NCI-H2107 treated with DMSO at 0.1 percent for 48 hours (cell line): ENCODE data around the gene USP5.
"Not testable (repeated sequence)": the region's sequence is repeated elsewhere in the genome, so short reads cannot be mapped to it uniquely, and the experiment has no call there.

Experiments
- DNase-seq: peaks from one replicate; lab custom pipeline; 2025; ENCODE audit not compliant: unreplicated experiment; lab: John Stamatoyannopoulos, UW

USP5 gene

DNA sequence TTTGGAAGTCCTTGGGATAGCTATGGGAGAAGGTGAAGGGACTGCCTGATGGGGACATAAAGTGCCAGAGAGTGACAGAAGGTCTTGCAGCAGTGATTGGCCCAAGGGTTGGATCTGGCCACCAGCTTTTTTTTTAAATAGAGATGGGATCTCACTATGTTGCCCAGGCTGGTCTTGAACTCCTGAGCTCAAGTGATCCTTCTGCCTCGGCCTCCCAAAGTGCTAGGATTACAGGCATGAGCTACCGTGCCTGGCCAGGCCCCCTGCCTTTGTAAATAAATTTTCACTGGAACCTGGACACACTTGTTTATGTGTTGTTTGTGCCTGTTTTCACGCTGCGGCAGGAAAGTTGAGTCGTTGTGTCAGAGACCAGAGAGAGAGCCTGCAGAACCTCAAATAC lies 13.4 kb downstream of the USP5 start:
- DNase-seq, result not testable (repeated sequence)

DNA sequence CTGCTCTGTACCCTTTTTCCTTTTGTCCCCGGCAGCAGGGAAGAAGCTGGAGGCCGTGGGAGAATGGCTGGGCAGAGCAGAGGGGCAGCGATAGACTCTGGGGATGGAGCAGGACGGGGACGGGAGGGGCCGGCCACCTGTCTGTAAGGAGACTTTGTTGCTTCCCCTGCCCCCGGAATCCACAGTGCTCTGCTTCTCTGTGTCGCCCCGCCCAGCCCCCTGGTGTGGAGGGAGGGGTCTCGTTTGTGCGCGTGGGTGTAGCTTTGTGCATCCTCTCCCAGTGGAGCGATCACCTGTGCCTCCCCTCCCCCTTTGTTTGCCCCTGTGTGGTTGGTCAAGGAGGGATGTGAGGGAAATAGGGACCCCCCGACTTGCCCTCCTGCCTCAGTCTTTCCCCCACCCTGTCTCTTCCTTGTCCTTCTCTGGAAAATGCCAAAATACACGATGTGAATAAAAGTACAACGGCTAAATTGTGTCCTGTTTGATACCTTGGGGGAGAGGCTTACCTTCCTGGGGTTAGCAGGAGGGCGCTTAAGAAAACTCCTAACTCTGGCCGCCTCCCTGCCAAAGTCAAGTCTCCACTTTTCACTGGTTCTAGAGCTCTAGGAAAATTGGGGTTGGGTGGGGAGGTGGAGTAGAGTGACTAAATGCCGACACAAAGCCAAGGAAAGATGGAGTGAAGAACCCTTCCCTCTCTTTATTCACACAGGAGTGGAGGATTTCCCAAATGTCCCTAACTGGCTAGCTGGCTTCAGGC lies 14.4 kb downstream of the USP5 start:
- DNase-seq, result no peak

DNA sequence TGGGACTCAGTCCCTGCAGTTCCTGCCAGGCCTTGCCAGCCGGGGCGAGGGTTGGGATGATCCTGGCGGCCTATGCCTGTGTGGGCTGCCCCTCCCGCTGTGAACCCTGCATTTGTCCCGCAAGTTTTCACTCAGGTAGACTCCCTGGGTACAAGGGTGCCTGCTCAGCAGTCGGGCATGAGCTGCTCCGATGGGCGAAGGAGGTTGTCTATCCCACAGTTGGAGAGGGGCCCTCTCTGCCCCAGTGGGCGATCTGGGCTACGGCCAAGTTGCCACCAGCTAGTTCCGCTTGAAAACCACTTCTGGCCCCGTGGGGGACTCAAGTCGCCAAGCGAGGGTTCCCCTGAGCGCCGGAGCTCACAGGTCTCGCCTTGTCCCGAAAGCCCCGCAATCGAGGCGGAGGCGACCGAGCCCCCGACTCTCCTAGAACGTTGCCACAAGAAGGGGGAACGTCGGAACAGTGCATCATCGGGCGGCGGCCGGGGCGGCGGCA lies 15.0 kb downstream of the USP5 start:
- DNase-seq, result no peak

DNA sequence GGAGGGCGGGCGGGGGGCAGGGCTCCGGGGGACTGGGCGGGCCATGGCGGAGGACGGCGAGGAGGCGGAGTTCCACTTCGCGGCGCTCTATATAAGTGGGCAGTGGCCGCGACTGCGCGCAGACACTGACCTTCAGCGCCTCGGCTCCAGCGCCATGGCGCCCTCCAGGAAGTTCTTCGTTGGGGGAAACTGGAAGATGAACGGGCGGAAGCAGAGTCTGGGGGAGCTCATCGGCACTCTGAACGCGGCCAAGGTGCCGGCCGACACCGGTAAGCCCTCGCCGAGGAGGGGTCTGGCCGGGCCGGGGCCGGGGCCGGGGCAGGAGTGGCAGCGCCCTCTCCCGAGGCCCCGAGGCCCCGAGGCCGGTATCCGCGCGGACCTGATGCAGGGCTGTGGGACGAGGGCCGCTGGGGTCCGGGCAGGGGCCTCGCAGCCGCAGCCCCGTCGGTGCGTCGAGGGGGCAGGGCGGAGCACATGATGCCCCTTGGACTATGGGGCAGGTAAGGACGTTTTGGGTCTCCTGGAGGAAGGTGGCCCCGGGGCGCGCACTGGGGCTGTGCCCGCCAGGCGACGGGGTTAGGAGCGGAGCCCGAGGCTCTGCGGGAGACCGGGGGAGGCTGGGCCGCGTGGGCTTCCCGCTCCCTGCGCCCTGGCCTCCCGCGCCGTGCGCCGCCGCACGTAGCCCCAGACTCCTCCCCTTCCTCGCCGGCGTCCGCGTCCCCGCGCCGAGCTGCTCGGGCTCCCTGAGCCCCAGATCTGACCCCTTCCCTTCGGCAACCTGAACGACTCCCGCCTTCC lies 15.7 kb downstream of the USP5 start, which contains the start of gene TPI1:
Gene TPI1 (plus strand): TSS at position 119 of the 798 bp plus-strand sequence. CDS start 36 bp downstream, at position 155.
- DNase-seq, result peak; percentile 64

DNA sequence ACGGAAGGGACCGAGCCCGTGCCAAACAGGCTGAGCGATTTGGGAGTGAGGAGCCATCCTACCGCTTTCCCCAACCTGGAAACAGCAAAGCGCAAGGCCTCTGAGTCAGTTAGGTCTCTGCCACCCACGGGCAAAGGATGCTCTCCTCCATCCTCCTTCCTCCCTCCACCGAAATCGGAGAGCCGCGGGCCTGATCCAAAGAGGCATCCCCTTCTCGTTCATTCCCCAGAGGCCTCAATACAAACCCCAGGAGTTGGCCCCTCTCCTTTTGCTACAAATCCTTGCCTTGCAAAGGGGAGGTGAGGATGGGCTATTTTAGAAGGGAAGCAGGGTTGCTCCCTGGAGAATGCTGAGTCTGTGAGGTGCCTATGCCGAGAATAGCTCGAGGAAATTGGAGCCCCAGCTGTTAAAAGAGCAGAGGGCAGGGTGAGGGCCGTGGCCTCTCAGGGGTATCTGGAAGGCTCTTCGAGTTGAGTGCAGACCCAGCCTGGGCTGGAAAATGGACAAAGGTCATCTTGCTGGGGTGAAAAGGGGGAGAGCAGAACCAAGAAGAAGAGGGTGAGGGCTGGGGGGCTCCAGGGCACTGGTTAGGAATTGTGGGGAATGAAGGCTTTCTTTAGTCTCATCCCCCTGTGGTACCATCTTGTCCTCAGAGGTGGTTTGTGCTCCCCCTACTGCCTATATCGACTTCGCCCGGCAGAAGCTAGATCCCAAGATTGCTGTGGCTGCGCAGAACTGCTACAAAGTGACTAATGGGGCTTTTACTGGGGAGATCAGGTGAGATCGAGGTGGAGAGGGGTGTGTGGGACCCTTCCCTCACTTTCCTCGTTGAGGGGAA lies 16.5 kb downstream of the USP5 start:
- DNase-seq, result peak; percentile 8

DNA sequence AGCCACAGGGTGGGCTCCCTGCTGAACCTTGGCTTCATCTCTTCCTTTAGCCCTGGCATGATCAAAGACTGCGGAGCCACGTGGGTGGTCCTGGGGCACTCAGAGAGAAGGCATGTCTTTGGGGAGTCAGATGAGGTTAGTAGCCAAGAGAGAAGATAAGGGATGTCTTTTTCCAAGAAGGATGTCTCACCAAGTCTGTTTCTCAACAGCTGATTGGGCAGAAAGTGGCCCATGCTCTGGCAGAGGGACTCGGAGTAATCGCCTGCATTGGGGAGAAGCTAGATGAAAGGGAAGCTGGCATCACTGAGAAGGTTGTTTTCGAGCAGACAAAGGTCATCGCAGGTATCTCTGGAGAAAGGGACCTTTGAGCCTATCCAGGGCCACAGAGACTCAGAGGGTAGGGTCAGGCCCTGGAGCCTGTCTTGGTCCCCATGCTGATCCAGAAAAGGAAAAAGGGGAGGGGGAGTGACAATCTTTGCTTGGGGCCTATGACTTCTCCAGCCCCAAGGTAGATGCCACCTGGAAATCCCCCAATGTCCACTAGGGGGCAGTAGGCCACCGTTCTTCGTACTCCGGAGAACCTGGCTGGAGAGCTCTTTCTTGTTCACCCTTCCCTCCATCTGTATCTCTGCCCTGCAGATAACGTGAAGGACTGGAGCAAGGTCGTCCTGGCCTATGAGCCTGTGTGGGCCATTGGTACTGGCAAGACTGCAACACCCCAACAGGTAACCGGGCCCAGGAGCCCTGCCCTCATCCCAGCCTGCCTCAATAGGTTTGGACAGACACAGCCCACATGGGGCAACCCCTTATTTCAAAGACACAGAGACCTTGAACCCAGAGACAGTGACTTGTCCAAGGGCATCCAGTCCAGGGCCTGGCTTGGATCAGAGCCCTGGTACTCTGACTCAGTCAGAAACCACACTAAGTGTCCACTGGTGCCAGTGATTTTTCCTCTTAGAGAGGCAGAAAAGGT lies 17.4 kb downstream of the USP5 start:
- peak; percentile 77 for DNase-seq

DNA sequence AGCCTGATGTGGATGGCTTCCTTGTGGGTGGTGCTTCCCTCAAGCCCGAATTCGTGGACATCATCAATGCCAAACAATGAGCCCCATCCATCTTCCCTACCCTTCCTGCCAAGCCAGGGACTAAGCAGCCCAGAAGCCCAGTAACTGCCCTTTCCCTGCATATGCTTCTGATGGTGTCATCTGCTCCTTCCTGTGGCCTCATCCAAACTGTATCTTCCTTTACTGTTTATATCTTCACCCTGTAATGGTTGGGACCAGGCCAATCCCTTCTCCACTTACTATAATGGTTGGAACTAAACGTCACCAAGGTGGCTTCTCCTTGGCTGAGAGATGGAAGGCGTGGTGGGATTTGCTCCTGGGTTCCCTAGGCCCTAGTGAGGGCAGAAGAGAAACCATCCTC lies 18.4 kb downstream of the USP5 start:
- not testable (repeated sequence) for DNase-seq

DNA sequence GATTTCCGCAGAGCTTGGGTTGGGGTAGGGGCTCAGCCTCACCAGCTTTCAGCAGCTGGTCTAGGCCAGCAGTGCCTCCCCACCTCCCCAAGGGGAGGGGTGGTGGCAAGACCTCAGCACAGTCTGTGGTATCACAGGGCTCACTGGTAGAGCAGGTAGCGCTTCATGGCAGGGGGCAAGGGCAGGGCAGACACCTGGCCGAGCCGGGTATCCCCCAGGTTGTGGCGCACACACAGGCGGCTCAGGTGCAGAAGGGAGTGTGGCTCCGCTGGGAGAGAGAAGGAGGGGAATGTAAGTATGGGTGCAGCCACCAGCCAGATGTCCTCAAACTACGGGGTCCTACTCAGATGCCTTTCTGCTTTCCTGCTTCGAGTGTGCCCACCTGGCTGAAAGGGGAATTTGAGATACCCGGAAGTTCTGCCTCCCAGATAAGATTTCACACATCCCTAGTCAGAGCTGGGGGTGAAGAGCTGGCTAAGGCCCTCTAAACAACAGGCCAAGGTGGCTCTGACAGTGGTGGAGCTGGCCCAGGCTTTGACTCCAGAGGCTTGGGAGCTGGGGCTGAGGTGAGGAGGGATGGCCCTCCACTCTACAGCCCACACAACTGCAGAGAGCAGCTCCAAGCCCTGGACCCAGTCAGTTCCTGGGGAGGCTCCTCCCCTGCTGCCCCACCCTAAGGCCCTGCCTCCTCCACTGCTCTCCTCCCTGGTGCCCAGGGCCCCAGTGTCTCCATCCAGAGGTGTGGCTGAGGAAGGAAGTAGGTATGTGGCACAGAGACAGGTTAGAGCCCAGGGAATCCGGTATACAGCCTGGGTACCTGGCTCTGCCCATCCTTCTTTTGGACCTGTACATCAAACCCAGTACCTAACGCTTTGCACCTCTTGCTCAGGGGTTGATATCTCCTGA lies 19.4 kb downstream of the USP5 start:
- peak; percentile 57 for DNase-seq

DNA sequence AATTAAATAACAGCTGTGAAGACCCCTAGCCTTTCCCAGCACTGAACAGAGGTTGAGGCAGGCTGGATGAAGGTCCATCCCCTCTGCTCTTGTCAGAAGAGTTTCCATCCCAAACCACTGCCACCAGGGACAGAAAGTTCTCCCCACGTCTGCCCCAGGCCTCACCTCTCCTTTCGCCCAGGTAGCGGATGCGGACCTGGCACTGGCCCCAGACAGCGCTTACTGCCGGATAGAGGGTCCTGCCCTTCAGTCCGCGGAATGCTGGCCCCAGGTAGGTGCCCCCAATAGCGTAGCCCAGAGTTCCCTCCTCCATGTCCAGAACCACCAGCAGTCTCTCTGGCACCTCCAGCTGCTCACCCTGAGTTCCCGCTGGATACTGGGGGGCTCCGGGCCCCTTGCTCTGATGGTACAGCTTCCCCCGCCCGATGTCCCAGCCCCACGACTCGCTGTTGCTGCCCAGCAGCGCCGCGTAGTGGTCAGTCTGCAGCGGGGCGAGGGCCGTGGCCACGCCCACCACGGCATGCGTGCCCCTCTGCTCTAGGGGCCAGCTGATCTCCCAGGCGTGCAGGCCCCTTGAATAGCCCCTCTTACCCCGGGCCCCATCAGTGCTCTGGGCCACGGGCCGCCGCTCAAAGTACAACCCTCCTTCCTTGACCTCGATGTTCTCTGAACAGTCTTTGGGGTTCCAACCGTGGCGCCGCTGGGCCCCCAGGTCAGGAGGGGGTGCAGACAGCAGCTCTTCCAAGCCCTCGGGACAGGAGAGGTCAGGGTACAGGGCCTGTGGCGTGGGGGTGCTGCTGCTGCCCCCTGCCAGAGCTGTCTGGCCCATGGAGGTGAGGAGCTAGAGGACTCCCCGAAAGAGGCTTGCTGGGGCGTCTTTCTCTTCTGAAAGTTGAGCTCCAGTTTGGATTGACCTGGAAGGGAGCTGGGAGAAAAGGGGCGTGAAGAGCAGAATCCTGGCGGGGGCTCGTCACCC lies 20.4 kb downstream of the USP5 start:
- DNase-seq, result peak; percentile 36

DNA sequence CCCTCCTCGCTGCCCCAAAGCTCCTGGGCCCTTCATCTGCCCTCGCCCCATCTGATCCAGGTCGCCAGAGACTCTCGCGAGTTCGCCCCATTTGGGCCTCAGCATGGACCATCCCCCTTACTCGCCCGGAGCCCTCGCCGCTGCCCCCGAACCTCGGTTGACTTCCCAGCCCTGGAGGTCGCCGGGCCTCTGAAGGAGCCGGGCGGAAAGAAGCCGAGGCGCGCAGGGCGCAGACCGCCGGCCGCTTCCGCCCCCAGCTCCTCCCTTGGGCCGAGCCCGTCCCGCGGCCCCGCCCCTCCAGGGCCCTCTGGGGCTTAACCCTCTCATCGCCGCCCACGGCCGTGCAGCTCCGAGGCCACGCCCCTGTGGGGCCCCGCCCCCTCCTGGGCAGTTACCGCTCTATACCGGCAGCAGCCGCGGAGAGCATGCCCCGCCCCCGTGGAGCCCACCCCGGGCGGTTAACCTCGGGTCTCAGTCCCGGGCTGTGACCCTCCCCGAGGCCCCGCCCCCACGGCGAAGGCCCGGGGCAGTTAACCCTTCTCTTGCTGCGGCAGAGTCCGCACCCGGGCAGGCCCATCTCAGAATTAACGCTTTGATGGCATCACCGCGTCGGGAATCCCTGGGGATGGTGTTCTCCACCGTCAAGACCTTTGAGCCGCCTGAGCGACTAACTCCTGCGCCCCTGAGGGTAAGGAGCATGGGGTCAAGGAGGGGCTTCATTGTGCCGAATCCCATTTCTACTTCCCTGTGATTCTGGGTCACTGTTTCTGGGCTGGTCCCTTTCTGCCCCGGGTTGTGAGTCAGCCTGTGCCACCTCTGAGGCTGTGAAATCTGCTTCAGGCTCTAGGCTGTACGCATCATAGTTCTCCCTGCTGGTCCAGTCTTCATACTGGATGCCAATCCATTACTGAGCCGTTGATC lies 21.4 kb downstream of the USP5 start, which contains the start of gene SPSB2:
Gene SPSB2 (minus strand): TSS at position 210 of the 921 bp plus-strand sequence. CDS start 402 bp downstream, outside the sequence.
- peak; percentile 76 for DNase-seq

DNA sequence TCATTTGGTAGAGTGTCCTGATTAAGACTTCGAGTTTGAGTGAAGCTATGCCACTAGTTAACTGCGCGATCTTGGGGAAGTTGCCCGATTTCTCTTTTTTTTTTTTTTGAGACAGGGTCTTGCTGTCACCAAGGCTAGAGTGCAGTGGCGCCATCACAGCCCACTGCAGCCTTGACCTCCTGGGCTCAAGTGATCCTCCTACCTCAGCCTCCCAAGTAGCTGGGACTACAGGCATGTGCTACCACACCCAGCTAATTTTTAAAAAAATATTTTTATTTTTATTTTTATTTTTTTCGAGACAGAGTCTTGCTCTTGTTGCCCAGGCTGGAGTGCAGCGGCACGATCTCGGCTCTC lies 22.0 kb downstream of the USP5 start:
- not testable (repeated sequence) for DNase-seq

DNA sequence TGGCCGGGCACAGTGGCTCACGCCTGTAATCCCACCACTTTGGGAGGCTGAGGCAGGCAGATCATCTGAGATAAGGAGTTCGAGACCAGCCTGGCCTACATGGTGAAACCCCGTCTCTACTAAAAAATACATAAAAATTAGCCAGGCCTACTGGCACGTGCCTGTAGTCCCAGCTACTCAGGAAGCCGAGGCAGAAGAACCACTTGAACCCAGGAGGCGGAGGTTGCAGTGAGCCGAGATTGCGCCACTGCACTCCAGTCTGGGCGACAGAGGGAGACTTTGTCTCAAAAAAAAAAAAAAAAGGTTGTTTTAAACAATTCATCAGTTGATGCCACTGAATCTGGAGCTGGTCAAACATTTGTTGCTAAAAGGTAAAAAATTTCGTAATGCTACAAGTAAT lies 27.9 kb downstream of the USP5 start:
- DNase-seq, result not testable (repeated sequence)

DNA sequence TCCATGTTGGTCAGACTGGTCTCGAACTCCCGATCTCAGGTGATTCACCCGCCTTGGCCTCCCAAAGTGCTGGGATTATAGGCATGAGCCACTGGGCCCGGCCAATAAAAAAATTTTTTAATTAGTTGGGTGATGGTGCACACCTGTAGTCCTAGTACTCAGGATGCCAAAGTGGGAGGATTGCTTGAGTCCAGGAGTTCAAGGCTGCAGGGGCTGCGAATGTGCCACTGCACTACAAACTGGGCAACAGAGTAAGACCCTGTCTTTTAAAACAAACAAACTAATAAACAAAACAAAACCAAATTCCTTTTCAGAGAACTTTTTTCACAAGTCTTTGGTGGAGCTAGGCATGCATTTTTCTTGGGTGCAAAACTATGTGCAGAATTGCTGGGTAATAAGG lies 31.3 kb downstream of the USP5 start:
- DNase-seq, result no peak

DNA sequence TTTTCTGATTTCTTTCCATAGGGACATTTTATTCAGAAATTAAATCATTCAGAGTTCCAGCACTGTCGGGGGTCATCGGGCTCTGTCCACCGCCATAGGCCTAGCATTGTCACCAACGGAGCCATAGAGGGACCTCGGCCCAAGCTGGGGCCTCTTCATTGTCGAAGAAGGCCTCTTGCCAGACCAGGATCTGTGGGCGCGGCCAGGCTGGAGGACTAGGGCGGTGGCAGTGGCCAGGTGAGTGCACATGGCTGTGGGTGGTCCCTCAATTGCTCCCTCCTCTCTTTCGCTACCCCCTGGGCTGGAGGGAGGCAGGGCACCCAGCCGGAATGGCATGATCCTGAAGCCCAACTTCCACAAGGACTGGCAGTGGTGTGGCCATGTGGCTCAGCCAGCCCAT lies 31.7 kb downstream of the USP5 start:
- DNase-seq, result no peak

DNA sequence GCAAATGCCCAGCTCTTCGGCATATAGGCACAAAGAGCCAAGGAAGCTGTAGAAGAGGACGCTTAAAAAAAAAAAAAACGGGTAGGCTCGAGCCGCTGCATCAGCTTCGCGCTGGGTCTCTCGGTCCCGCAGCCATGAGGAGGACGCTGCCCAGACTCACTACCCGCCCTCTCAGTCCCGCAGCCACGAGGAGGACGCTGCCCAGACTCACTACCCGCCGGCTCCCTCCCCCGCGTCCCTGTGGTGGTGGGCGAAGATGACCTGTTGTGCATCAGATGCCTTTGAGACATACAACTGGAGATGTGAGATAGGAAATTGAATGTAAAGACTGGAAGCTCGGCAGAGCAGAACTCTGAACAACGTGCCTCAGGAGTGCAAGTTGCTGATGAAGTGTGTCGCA lies 32.6 kb downstream of the USP5 start:
- no peak for DNase-seq

DNA sequence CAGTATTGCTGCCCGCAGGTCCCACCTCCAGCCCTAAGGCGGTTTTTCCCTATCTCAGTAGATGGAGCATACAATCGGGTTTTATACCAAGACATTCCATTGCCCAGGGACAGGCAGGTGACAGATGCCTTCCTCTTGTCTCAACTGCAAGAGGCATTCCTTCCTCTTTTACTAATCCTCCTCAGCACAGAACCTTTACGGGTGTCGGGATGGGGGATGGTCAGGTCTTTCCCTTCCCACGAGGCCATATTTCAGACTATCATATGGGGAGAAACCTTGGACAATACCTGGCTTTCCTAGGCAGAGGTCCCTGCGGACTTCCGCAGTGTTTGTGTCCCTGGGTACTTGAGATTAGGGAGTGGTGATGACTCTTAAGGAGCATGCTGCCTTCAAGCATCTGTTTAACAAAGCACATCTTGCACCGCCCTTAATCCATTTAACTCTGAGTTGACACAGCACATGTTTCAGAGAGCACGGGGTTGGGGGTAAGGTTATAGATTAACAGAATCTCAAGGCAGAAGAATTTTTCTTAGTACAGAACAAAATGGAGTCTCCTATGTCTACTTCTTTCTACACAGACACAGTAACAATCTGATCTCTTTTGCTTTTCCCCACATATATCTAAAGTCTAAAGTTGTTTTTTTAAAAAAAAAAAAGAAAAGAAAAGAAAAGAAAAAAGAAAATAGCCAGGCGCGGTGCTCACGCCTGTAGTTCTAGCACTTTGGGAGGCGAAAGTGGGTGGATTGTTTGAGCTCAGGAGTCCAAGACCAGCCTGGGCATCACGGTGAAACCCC lies 34.5 kb downstream of the USP5 start:
- DNase-seq, result not testable (repeated sequence)
